Erythroblast (primary cell): ENCODE results near the gene USP15.

Source experiments
- GATA1 ChIP-seq: IDR thresholded peaks from 2 replicates; pipeline ENCODE4 v1.6.1; 2011; ENCODE audit warnings: low read depth, mild to moderate bottlenecking, control low read depth, low read length, moderate library complexity
- POLR2A ChIP-seq: IDR thresholded peaks from 2 replicates; pipeline ENCODE4 v1.6.1; 2011; ENCODE audit warnings: mild to moderate bottlenecking, low read length

GRCh38 chr12:62379723-62380045 is 119.5 kb downstream of the USP15 start:
- no peak for TF ChIP-seq POLR2A
- TF ChIP-seq GATA1: no peak
